Hematopoietic multipotent progenitor cell treated with erythropoietin and hydrocortisone succinate and interleukin-3 and kit ligand, for 4 days (in vitro differentiated cells): Measurements from ENCODE around the gene RPL28.
"Not testable (repeated sequence)": the region's sequence is repeated elsewhere in the genome, so short reads cannot be mapped to it uniquely, and the experiment has no call there.

Source experiments
- DNase-seq: peaks from one replicate; pipeline ENCODE4 v3.0.0-alpha.2; 2015

The RPL28 gene

DNA sequence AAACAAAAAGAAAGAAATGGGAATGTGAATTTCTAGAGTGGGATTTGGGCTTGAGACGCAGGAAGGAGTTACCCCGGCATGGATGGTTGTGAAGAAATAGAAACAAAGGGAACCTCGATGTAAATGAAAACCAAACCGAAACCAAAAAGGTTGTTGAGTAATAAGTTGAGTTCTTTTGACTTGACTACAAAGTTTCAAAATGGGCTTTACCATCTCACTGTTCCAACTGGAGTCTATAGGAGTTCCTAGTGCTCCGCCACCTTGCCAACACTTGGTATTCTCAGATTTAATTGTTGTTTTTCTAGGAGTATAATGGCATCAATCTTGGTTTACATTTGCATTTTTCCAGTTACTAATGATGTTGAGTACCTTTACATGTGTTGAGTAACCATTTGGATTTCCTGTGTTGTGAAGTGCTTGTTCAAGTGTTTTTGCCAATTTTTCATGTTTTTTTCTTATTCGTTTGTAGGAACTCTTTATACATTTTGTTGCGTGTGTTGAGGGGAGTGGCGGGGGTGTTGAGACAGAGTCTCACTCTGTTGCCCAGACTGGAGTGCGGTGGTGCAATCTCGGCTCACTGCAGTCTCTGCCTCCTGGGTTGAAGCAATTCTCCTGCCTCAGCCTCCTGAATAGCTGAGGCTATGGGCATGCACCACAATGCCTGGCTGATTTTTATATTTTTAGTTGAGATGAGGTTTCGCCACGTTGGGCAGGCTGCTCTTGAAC lies 12.6 kb downstream of the RPL28 start:
- DNase-seq, result no peak

DNA sequence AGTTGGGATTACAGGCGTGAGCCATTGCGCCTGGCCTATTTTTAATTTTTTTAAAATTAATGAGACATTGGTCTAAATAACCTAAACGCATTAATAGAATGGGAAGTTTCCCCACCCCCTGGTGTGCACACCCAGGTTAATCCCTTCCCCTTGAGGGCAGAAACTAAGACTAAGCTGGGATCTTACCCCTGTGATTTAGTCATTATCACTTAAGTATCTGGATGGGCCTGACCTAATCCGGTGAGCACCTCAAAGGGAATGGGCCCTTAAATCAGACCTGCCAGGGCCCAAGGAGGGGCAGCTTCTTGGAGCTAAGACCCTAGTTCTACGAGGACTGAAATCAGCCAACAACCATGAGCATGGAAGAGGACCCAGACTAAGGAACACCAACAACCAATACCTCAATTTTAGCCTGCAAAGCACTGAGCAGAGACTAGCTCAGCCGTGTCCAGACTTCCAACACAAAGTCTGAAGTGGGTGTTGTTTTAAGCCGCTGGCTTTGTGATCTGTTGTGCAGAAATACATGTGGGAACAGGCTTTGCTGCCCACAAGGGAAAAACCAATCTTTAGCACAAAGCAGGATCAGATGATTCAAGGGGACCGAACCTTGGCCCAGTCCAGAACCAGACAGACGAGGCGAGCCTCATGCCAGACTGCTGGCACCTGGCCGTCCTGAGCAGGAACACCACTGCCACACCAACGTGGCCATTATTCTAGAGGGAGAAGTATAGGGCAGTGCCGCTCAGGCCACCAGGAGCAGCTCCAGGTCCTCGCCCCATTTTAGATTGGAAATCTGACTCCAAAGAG lies 14.8 kb downstream of the RPL28 start:
- DNase-seq, result no peak

DNA sequence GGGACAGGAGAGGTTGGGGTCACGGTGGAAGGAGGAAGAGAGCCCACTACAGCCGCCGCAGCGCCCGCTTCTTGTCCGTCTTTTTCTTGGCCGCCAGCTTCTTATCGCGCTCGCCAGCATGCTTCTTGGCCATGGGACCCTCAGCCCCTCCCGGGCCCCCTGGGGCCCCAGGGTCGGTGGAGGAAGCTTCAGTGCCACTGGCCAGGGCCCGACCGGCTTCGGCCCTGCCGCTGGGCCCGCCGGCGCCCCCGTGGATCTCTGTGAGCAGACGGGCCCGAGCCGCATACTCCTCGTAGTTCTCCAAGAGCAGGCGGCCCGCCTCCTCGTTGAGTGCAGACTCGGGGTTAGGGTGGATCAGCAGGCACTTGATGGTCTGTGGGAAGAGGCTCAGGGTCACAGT lies 15.7 kb downstream of the RPL28 start:
- DNase-seq, result not testable (repeated sequence)

DNA sequence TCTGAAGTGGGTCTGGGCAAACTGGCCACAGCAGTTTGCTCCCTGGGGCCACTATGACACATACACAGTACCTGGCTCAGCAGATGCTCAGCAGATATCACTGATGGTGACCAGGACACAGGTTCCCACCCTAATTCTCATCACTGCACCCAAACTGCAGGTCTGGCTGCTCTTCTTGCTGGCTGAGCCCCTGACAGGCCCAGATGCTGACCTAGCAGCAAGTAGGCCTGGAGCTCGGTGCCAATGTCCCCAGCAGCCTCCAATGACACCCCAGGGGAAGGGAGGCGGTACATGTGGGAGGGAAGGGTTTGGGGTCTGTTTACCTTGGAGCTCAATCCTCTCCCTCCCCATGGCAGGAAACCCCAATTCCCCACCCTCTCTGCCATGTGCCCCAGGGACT lies 16.8 kb downstream of the RPL28 start:
- DNase-seq, result no peak

DNA sequence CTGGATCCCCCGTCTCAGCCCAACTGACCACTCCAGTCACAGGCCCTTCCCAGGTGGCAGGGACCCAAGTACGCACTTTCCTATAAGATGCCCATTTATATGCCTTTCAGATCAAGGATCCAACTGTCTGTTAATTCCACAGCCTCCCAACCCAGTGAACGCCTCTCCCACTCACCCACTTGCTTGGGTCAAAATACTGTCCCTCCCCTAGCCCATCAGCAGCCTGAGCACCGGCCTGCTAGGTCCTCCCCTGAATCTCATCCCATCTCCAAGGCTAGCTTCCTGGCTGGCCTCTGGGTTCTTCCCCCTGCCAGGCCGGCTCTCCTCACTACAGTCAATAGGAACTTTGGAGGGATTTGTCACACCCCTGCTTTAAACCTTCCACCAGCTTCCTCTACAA lies 19.9 kb downstream of the RPL28 start:
- DNase-seq, result no peak

DNA sequence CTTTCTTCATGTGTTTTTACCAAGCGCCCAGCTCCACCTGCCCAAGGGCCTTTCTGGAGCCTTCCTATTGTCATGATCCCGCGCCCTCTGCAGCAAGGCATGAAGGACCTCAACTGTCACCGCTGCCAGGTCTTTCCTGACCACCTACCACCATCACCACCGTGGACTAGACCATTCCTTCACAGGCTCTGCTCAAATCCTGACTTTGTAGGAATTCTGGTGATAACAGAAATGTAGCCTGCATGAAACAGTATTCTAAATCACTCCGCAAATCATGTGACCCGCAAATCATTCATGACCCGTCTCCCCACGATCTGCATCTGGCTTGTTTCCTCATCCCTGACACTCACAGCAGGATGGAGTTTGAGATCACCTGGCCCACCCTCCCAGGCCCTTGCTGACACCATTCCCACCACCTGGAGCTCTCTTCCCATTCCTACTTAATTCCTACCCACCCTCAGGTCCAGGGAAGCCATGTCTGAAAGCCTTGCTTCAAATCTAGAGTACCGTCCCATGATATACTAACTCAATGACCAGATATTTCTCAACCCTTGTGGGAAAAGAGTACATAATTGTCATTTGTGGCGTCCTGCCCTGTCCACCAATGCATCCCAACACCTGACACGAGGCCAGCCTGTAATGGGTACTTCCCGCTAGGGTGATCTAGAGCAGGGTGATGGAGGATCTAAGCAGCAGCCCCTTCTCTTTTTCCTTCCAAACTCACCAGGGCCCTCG lies 20.5 kb downstream of the RPL28 start:
- no peak for DNase-seq

DNA sequence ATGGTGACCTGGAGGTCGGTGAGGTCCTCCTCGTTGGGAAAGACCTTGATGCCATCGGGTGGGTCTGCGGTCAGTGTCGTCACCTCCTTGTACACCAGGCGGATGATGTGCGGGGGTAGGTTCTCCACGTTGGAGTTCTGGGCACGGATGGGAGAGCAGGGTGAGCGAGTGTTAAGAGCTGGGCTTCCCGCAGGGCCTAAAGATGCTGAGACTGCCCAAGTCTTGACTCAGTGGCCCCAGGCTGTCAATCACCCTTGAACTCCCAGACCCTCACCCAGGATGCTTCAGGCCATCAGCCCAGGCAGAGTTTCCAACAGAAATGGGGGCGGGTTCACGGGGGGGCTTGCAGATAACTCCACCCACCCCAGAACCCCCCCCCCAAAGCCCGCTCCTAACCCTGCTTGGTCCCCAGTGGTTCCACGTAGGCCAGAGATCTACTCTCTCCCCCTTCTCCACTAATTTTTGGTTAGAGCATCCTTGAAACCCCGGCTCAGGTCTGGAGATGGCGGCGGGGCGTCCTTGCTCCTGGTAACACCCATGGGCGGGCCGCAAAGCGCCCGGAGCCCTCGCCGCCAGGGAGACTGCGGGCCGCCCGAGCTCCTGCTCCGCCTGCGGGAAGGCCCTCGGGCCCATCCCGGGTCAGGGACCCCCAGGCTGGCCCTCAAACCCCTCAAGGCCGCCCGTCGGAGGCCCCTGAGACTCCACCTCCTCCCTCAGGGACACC lies 21.3 kb downstream of the RPL28 start:
- DNase-seq, result peak; percentile 65

DNA sequence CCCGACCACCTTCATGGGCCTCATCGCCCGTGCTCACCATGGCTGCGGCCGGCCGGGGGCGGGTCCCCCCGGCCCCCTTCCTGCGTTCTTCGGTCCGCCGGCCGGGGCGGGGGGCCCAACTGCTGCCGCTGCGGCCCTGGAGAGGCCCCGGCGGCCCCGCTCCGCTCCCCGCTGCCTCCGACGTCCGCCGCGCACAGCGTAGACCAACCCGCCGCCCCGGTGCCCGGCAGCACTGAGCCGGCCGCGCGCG lies 21.7 kb downstream of the RPL28 start, which contains the start of gene UBE2S:
TSS of gene UBE2S (minus strand) at position 239 of the 250 bp plus-strand sequence. CDS start at position 40, 199 bp downstream.
- not testable (repeated sequence) for DNase-seq

- DNase-seq, result peak; percentile 100
Observed at GRCh38 chr19:55407800-55408532, 22.2 kb downstream of the RPL28 start.

DNA sequence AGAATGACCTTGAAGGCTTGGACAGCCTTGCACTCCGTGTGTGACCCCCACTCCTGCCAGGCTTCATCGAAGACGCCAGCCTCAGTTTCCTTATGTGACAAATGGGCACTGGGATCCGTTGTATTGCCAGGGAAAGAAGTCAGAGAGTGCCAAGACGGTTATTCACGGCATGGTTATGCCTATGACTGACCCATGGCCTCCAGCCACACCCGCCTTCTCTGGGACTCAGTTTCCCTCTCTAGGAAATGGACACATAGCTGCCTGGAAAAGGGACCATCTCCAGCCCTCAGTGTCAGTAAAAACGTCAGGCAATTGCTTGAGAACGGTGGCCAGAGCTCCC lies 22.8 kb downstream of the RPL28 start:
- no peak for DNase-seq

GRCh38 chr19:55409179-55409578 lies 23.4 kb downstream of the RPL28 start:
- not testable (repeated sequence) for DNase-seq

DNA sequence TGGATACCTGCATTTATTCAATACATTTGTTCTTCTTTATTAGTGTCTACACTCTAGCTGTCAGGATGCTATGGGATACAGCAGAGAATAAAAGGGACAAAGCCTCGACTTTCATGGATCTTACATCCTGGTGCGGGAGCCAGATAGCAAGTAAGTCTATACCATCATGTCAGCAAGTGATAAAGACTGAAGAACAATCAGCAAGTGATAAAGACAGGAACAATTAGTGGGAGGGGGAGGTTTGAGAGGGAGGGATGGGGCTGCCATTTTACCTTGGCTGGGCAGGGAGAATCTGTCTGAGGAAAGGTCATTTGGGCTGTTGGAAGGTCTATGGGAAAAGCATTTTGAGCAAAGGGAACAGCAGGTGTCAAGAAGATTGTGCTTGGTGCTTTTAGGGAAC lies 24.4 kb downstream of the RPL28 start:
- no peak for DNase-seq

GRCh38 chr19:55418185-55418584 lies 32.5 kb downstream of the RPL28 start:
- peak; percentile 87 for DNase-seq

- DNase-seq, result no peak
Observed at GRCh38 chr19:55419103-55419502, 33.4 kb downstream of the RPL28 start.

- DNase-seq, result no peak
Observed at GRCh38 chr19:55419624-55420236, 34.0 kb downstream of the RPL28 start.

- DNase-seq, result peak; percentile 79
Observed at GRCh38 chr19:55421281-55421680, 35.5 kb downstream of the RPL28 start.

DNA sequence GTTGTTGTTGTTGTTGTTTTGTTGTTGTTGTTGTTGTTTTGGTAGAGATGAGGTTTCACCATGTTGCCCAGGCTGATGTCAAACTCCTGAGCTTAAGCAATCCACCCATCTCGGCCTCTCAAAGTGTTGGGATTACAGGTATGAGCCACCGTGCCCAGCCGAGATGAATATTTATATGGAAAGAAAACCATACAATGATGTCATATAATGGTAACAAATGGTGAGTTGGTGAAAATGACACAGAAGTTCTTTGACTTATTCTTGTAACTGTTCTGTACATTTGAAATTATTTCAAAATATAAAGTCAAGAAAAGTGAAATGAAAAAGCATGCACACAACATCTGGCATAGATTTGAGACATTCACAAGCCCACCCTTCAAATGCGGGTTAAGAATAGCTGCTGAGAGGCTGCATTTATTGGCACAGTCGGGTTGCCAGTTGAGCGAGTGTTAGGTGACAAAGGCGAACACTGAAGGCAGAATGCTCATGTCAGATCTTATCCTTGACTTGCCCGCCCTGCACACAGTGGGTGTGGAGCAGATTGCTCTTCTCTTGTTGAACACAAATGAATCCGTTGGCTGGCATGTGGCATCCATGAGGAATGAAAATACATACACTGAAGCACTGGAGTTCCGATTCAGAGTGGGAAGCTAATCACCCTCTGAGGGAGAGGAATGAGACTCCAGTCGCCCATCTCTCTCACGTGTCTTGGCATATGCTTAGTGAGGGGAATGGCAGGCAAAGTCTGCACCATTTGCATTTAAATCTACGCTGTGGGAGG lies 37.7 kb downstream of the RPL28 start:
- DNase-seq, result no peak

DNA sequence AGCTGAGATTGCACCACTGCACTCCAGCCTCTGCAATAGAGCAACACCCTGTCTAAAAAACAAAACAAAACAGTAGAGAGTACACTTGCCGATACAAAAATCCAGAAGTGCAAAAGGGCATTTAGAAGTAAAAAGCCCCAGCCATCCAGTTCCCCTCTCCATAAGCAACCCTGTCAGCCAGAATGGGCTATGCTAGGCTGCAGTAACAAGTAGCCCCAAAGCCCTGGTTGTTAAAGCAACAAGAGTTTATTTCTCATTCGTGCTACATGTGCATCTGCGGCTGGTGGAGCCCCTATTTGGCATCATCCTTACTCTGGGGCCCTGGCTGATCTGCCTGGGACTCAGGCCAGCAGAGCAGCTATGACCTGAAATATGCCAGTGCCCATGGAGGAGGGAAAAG lies 38.8 kb downstream of the RPL28 start:
- DNase-seq, result no peak

- no peak for DNase-seq
Observed at GRCh38 chr19:55426042-55426441, 40.3 kb downstream of the RPL28 start.

GRCh38 chr19:55431183-55431582 lies 45.5 kb downstream of the RPL28 start:
- no peak for DNase-seq

- no peak for DNase-seq
Observed at GRCh38 chr19:55432241-55432959, 46.7 kb downstream of the RPL28 start.
